Glutamatergic neuron (in vitro differentiated cells): Measurements from ENCODE around the gene TSPAN18. TPM values are rescaled to one million over a fixed set of nuclear protein-coding genes. Genes with fewer than 3 reads are reported as not detected.

Experiments
- DNase-seq: peaks from one replicate; pipeline ENCODE4 v3.0.0; 2022
- H3K27ac Mint-ChIP-seq: one replicate; pipeline ENCODE4 v1.8.0; 2020; ENCODE audit warnings: mild to moderate bottlenecking, mixed read lengths, inconsistent platforms; ENCODE audit not compliant: unreplicated experiment
- H3K27me3 Mint-ChIP-seq: one replicate; pipeline ENCODE4 v1.8.0; 2020; ENCODE audit warnings: mild to moderate bottlenecking, moderate library complexity, mixed read lengths, inconsistent platforms; ENCODE audit not compliant: unreplicated experiment
- H3K36me3 Mint-ChIP-seq: one replicate; pipeline ENCODE4 v1.8.0; 2020; ENCODE audit warnings: mild to moderate bottlenecking, mixed read lengths, inconsistent platforms; ENCODE audit not compliant: unreplicated experiment
- H3K4me1 Mint-ChIP-seq: one replicate; pipeline ENCODE4 v1.8.0; 2020; ENCODE audit warnings: mild to moderate bottlenecking, low read depth, mixed read lengths, inconsistent platforms; ENCODE audit not compliant: unreplicated experiment
- H3K4me3 Mint-ChIP-seq: one replicate; pipeline ENCODE4 v1.8.0; 2020; ENCODE audit warnings: mild to moderate bottlenecking, mixed read lengths, inconsistent platforms; ENCODE audit not compliant: unreplicated experiment
- H3K9me3 Mint-ChIP-seq: one replicate; pipeline ENCODE4 v1.8.0; 2020; ENCODE audit warnings: mild to moderate bottlenecking, moderate library complexity, mixed read lengths, inconsistent platforms; ENCODE audit not compliant: unreplicated experiment
- CTCF ChIP-seq: fragments of 200-600 bp; sonication (generic); IDR thresholded peaks from one replicate; pipeline ENCODE4 v1.5.0; 2021; ENCODE audit not compliant: partially characterized antibody, unreplicated experiment
- total RNA-seq: library from RNA; stranded (reverse); fragmentation: NEBNext Ultra II Directional; extraction: Animal tissue kit (Norgen Biotek cat#: 25700); gene quantifications from one replicate; pipeline ENCODE4 v1.2.1, GENCODE V29; 2021; ENCODE audit not compliant: unreplicated experiment

TSPAN18 gene
- total RNA-seq, 1 donor from 2014 or later = 80.4 TPM

GRCh38 chr11:44816761-44817160 lies 90.0 kb downstream of the TSPAN18 start:
- Mint-ChIP-seq H3K36me3 (no peaks in the 10 kb centered on the region), H3K4me3 (no peak overlapping the region), H3K9me3 (peaks cover 12% of the 10 kb centered on the region), H3K4me1 (peaks cover 43% of the 10 kb centered on the region), H3K27me3 (peaks cover 18% of the 10 kb centered on the region), H3K27ac (no peak overlapping the region)
- no peak for TF ChIP-seq CTCF
- DNase-seq = no peak

DNA sequence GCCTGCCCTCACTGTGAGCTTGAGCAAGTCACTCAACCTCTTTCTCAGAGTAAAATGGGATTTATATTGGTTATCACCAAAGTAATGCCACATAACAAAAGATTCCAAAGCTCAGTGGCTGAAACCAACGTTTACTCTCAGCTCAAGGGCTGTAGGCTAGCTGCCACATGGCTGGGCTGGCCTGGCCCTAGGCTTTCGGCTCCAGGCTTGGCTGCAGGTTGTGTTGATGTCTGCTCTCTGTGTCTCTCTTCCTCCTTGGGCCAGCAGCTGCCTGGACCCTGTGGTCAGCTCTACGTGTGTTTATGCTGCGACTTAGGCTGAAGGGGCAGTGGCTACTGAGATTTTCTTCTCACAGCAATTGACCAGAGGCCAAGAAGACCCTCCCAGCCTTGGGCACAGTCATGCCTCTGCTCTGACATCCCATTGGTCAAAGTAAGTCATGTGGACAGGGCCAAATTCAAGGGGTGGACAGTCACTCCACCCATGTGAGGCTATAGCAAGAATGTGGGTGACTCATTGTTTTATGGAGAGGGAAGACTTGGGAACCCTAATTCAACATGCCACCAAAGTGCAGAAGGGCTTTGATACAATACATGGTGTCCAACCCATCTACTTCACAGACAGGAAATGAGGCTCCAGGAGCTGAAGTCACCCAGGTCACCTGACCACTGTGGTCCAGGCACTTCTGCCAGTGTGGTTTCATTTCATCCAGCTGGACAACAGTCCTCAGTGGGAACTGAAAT lies 90.6 kb downstream of the TSPAN18 start:
- Mint-ChIP-seq H3K9me3 (peaks cover 8% of the 10 kb centered on the region), H3K4me3 (no peak overlapping the region), H3K27ac (peak overlapping the region; percentile 73), H3K4me1 (peaks cover 36% of the 10 kb centered on the region), H3K36me3 (no peaks in the 10 kb centered on the region), H3K27me3 (peaks cover 16% of the 10 kb centered on the region)
- TF ChIP-seq CTCF = no peak
- DNase-seq = no peak

- H3K4me1 Mint-ChIP-seq = peaks cover 31% of the 10 kb centered on the region
- H3K36me3 Mint-ChIP-seq = peaks cover under 1% of the 10 kb centered on the region
- no peak for DNase-seq
- TF ChIP-seq CTCF = no peak
- no peak overlapping the region for H3K4me3 Mint-ChIP-seq
- peaks cover 15% of the 10 kb centered on the region for H3K27me3 Mint-ChIP-seq
- H3K9me3 Mint-ChIP-seq = peaks cover 8% of the 10 kb centered on the region
- no peak overlapping the region for H3K27ac Mint-ChIP-seq
These were observed 91.3 kb downstream of the TSPAN18 start for GRCh38 chr11:44818110-44818509.

DNA sequence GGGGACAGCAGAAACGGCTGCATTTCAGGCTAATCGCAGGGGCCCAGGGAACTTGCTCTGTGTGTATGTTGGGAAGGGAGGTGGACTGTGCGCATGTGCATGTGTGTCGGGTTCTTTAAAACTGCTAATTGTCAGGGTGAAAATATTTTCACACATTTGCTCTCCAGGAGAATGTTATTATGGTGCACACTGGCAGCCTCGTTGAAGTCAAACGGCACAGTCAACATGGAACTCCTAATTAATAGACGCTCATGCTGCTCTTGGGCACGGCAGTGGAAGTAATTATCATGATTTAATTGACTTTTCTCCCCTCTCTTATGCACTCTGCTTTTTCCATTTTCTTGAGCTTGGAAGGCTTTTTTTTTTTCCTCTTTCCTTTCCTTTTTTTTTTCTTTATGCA lies 92.6 kb downstream of the TSPAN18 start:
- H3K4me1 Mint-ChIP-seq = peaks cover 22% of the 10 kb centered on the region

More for the DNA sequence above, 92.6 kb downstream of the TSPAN18 start:
- TF ChIP-seq CTCF = no peak
- Mint-ChIP-seq H3K27me3 (peaks cover 13% of the 10 kb centered on the region), H3K4me3 (no peak overlapping the region), H3K9me3 (peaks cover 11% of the 10 kb centered on the region), H3K27ac (no peak overlapping the region), H3K36me3 (peaks cover 6% of the 10 kb centered on the region)
- DNase-seq = no peak
